ENCODE data around the gene ITPR2. TPM values are rescaled to one million over a fixed set of nuclear protein-coding genes. Genes with fewer than 3 reads are reported as not detected.

ITPR2 gene
- total and polyA plus RNA-seq, 2 of the 8 experiments (the other 6 are each of a cell fraction or from before 2014, with no cell fraction given): 4.1 to 48.3 TPM

GRCh38 chr12:26711569-26711968, 121.4 kb downstream of the ITPR2 start:
- ChIA-PET POLR2A (ENCODE audit: partially characterized antibody) (no interaction called here), CTCF (ENCODE audit: partially characterized antibody) (interaction anchor here (1.2 kb wide), 1 partner anchor 10 kb away, joined by 6 read pairs; no protein-coding TSS in a partner anchor)
- Histone ChIP-seq H3K4me3 (ENCODE audit: extremely low read depth in 1 of 4, insufficient read depth in 2 of 4, low read depth in 3 of 4, low read length in 4 of 4) (no peak overlapping the region), H3K4me2 (ENCODE audit: insufficient read depth in 1 of 2, low read depth in 2 of 2, low read length in 2 of 2) (no peak overlapping the region), H2BK120ac (replicated peaks; ENCODE audit: low read depth, low read length) (no peak overlapping the region), H3K79me2 (ENCODE audit: control insufficient read depth in 1 of 2, insufficient read depth in 2 of 2, low read length in 2 of 2) (no peaks in the 10 kb centered on the region), H3K4me1 (replicated peaks in 1 of 4; ENCODE audit: control insufficient read depth in 3 of 4, insufficient read depth in 4 of 4, low read length in 3 of 4) (peaks cover 0 to 12% (median 3%) of the 10 kb centered on the region in 4 experiments; a peak in 4 of 7 replicates), H3K36me3 (ENCODE audit: control insufficient read depth in 2 of 4, insufficient read depth in 4 of 4, low read length in 3 of 4) (peaks cover 0 to 5% (median under 1%) of the 10 kb centered on the region in 4 experiments; a peak in 2 of 8 replicates), H3K23ac (ENCODE audit: insufficient read length) (no peak overlapping the region), H2AK5ac (ENCODE audit: low read depth, low read length) (no peak overlapping the region), H3K79me1 (ENCODE audit: low read depth, low read length) (no peaks in the 10 kb centered on the region), H3K56ac (replicated peaks; ENCODE audit: insufficient read length, low read depth, low read length) (no peak overlapping the region), H4K5ac (ENCODE audit: insufficient read length, low read depth, low read length) (no peak overlapping the region), H3K27ac (ENCODE audit: low read depth, low read length) (no peak overlapping the region), H3K18ac (ENCODE audit: extremely low read depth, low read length) (no peak overlapping the region), H3K9me3 (ENCODE audit: insufficient read depth in 2 of 2, low read depth in 1 of 2, low read length in 1 of 2) (no peaks in the 10 kb centered on the region), H2BK5ac (ENCODE audit: low read depth, low read length) (no peak overlapping the region), H4K20me1 (replicated peaks in 1 of 2; ENCODE audit: control insufficient read depth in 1 of 2, insufficient read depth in 2 of 2, low read length in 2 of 2) (no peaks in the 10 kb centered on the region), H4K91ac (replicated peaks; ENCODE audit: insufficient read length, low read length) (no peak overlapping the region), H2BK15ac (ENCODE audit: low read length) (no peak overlapping the region), H3K23me2 (ENCODE audit: low read depth, low read length) (no peaks in the 10 kb centered on the region), H2AFZ (ENCODE audit: low read length) (no peak overlapping the region), H4K8ac (ENCODE audit: extremely low read depth, insufficient read depth, low read length) (no peak overlapping the region), H3K9ac (replicated peaks in 1 of 4; ENCODE audit: extremely low read depth in 1 of 4, low read depth in 3 of 4, low read length in 3 of 4) (no peak overlapping the region), H2BK12ac (ENCODE audit: low read depth, low read length) (no peak overlapping the region), H2BK20ac (ENCODE audit: low read length) (no peak overlapping the region), H3K27me3 (replicated peaks in 1 of 4; ENCODE audit: control insufficient read depth in 3 of 4, extremely low read depth in 1 of 4, insufficient read depth in 3 of 4, low read length in 3 of 4) (no peaks in the 10 kb centered on the region), H3K4ac (replicated peaks; ENCODE audit: insufficient read length, low read depth, low read length) (no peak overlapping the region), H3K14ac (ENCODE audit: insufficient read length) (no peak overlapping the region)
- 94% methylated on average over 3 of the region's 3 CpGs; no CpG with 5 or more reads in 1 of the 2 experiments for WGBS, 2 experiments (ENCODE audit: extremely low coverage in 1 of 2, insufficient coverage in 1 of 2, insufficient read length in 1 of 2, insufficient replicate concordance in 2 of 2, low coverage in 1 of 2, low lambda C conversion rate in 2 of 2, missing lambda C conversion rate in 1 of 2)
- DNase-seq (ENCODE audit: low read depth in 1 of 2, low spot score in 2 of 2) (no peak), FAIRE-seq (no peak)
- no peak for TF ChIP-seq GTF2F1 (IDR thresholded peaks at IDR 0.05; ENCODE audit: borderline replicate concordance, low read depth, low read length)
- TF ChIP-seq, protein P1, sequence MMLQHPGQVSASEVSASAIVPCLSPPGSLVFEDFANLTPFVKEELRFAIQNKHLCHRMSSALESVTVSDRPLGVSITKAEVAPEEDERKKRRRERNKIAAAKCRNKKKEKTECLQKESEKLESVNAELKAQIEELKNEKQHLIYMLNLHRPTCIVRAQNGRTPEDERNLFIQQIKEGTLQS (IDR thresholded peaks at IDR 0.05; ENCODE audit: insufficient read depth, low read depth, low read length): no peak
- no peak for TF ChIP-seq BACH1 (IDR thresholded peaks at IDR 0.05; ENCODE audit: low read length)
- TF ChIP-seq USF2 (IDR thresholded peaks at IDR 0.05; ENCODE audit: low read length): no peak
- TF ChIP-seq NRF1 (IDR thresholded peaks at IDR 0.05; ENCODE audit: low read depth, low read length): no peak
- no peak for TF ChIP-seq BCL11A (IDR thresholded peaks at IDR 0.05; ENCODE audit: low read depth in 2 of 2, low read length in 2 of 2)
- TF ChIP-seq GABPA (IDR thresholded peaks at IDR 0.05; ENCODE audit: borderline replicate concordance, insufficient read depth, low read length): no peak
- TF ChIP-seq PHF8 (conservative IDR thresholded peaks at IDR 0.05; ENCODE audit: low read depth, low read length): no peak
- no peak for TF ChIP-seq CEBPB (IDR thresholded peaks at IDR 0.05; ENCODE audit: low read depth, low read length)
- TF ChIP-seq SIRT6 (IDR thresholded peaks at IDR 0.05; ENCODE audit: low read length): no peak
- TF ChIP-seq E2F6 (IDR thresholded peaks at IDR 0.05): no peak
